Smooth muscle cell of the brain vasculature (primary cell): ENCODE data around the gene CFAP58.

Source experiments
- DNase-seq: peaks from one replicate; pipeline ENCODE4 v3.0.0-alpha.2; 2012; ENCODE audit warnings: low read depth, low spot score

The CFAP58 gene

DNA sequence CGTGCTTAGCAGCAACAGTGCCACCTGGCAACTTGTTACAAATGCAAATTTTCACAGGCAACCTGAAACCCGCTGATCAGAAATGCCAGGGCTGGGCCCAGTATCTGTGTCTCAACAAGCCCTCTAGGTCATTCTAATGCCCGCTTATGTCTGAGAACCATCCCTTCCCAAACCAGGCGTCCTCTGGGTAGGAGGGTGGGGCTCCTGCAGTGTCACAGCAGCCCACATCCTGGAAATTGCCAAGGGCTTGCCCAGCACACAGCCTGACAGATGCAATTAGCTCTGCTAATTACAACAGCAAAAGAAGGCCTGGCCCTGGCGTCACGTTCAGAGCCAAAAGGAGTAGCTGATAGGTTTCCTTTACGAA, 31.2 kb upstream of the CFAP58 start:
- DNase-seq, result no peak

GRCh38 chr10:104323085-104323484, 30.5 kb upstream of the CFAP58 start:
- no peak for DNase-seq

- no peak for DNase-seq
These were observed 29.9 kb upstream of the CFAP58 start for GRCh38 chr10:104323760-104324201.

DNA sequence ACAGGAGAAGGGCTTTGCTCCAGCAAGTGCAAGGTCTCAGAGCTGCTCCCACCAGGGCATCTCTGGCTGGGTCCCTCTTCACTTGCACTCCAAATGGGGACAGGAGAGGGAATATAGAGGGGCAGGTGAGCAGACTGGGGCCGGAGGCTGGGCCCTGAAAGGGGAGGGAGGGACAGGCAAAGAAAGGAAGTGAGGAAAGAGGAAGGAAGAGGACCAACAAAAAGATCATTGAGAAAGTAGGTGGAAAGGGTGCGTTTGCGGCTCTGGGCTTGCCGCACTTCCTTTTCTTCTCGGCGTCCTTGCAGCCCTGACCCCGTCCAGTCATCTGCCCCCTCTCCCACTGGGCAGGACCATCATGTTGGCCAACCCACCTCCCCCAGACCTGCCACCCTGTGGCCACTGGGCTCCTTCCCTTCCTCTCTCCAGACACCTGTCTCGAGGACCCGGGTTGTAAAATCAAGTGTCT, 29.4 kb upstream of the CFAP58 start:
- DNase-seq, result no peak

DNA sequence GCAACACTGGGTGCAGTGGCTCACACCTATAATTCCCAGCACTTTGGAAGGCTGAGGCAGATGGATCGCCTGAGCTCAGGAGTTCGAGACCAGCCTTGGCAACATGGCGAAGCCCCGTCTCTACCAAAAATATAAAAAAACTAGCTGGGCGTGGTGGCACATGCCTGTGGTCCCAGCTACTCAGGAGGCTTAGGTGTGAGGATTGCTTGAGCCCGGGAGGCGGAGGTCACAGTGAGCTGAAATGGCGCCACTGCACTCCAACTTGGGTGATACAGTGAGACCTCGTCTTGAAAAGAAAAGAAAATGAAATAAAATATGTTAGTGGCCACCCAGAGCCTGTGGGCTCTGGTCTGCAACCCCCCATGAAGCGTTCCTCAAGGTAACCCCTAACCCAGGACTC, 28.7 kb upstream of the CFAP58 start:
- no peak for DNase-seq

GRCh38 chr10:104325436-104326435, 27.9 kb upstream of the CFAP58 start:
- DNase-seq, result no peak

- no peak for DNase-seq
These were observed 26.5 kb upstream of the CFAP58 start for GRCh38 chr10:104326991-104327610.

- peak; percentile 69 for DNase-seq
These were observed 25.6 kb upstream of the CFAP58 start for GRCh38 chr10:104327745-104328645.

DNA sequence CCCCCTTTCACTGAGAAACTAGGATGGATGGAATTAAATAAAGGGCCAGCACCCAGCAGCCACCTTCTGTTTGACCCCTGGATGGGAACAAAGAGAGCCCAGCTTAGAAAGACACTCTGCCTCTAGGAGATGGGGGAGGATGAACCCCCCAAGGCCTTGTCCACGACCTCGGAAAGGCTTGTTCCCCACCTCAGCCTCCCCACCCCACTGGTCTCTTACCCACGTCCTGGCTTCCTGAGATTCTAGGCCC, 25.1 kb upstream of the CFAP58 start:
- no peak for DNase-seq

DNA sequence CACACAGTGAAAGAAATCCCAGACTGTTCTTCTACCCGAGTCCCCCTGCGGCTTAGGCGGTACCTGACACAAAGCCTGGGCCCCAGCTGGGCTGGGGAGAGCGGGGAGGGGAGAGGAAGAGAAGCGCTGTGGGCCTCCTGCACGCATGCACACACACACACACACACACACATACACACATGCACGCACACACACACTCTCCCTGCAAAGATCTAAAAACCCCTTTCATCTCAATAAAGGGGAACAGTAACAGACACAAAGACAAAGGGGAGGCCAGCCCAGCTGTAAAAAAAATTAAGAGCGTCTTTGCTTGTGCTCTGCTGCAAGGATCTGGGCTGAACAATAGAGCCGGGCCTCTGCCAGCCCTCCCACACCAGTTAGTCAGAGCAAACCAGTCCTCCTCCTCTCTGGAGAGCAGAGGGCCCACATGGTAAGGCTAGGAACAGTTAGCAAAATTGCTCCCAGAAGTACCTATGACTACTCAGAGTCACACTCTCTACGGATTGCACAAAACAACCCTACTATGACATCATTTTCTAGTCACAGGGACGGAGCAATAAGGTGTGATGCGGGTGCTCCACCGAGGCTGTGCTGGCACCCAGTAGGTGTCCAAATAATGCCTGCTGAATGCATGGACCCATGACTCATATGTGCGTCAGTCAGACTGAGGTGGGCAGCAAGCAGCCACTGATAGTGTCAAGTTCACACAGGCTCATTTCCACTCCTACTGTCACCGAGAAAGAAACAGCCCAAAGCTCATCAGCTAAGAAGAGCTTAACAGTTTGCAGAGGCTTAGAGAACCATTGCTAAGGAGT, 24.5 kb upstream of the CFAP58 start:
- DNase-seq, result no peak

- no peak for DNase-seq
These were observed 23.9 kb upstream of the CFAP58 start for GRCh38 chr10:104329735-104330134.

DNA sequence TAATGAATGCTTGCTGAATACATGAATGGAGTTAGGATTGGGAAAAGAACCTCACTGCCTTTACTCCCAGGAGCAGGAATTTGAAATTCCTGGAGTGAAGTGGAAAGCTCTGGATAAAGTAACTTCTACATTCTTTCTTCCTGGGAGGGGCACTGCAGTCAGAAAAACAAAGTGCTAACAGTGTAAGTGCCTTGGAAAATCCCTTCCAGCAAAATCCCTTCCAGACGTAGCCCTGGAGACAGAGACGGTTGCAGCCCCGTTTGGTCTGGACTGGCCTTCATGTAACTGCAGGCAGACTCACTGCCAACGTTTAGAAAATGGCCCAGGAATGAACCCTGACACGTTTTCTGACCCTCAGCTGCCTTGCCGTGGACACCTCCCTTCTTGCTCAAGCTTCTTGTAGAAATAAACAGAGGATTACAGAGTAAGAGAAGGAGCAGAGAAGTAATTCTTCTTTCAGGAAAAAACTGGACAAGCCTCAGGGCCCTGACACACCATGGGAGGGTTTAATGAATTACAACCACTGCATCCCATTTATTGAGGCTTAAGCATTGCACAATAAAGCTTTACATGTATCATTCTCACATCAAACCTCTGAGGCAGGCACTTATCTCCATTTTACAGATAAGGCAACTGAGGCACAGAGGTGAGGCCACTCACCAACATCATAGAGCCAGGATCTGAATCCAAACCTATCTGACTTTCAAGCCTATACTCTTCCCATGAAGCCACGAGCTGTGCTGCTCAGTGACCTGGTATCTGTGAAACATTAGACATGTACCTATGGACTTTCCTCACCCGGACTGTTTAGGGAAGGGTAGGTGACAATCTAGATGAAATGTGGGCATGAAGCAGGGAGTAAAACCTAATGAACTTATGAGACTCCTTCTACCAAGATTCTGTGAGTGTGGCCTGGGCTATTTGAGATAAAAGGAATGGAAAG, 23.2 kb upstream of the CFAP58 start:
- no peak for DNase-seq

- DNase-seq, result peak; percentile 90
These were observed 22.3 kb upstream of the CFAP58 start for GRCh38 chr10:104331208-104331838.

DNA sequence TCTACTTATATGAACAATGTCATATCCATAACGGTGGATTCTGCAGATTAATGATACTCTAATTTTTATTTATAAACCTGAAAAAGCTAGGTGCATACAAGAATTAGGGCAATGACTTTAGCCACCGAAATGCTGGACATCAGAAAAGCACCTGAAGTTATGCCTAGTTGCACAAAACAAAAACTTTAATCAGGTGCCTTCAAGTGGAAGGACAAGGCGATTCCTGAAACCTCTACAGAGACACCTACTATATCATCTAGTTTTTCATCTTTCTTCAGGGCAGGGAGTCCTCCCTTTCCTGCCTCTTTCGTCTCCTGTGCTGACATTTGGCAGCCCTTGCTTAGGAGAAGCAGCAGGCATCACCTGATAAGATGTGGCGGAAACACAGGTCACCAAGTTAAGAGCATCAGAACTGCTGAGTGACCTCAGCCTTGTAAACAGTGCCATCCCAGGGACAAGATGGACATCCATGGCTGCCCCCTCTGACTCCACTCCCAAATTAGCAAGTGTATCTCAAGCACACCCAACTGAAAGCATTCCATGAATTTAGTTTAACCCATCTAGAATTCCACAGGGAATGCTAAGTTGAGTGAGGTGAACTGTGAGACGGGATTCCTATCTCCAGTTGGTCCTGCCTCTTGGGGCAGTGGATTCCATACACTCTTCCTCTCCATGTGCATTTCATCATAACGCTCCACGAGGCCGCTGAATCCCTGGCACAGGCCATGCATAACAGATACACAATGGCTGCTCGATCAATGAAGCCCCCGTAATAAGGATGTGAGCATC, 21.2 kb upstream of the CFAP58 start:
- no peak for DNase-seq

DNA sequence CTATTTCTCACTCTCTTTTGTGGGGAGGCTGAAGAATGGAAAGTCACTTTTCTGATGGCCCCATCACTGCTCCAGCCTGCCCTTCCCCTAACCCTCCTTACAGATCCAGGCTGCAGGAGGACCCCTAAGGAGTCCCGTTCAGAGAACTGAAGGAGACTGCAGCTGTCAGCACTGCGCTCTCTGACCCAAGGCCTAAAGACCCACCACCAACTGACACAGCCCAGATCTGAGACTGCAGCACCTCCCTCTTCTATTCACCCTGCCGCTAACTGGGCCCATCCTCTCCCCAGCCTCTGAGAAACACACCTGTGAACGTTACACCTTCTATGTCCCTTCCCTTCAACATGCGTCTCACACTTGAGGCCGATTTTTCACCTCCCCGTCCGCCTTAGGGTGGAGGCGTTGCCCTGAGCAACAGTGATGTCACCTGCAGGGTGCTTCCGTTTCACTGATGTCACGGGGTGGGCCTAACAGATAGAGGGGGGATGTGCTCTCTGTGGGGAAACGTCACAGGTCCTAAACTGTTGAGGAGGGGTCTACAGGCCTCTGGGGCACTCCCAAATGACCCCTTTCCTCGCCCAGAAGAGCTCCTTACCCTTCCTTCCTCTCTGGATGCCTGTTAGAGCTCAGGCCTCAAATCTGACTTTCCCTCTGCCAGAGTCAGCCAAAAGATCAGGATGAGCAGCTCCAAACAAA, 20.5 kb upstream of the CFAP58 start:
- DNase-seq, result no peak

- DNase-seq, result no peak
These were observed 19.8 kb upstream of the CFAP58 start for GRCh38 chr10:104333728-104334373.

- DNase-seq, result no peak
These were observed 19.1 kb upstream of the CFAP58 start for GRCh38 chr10:104334561-104334960.
